Smooth muscle cell (in vitro differentiated cells): ENCODE data around the gene TNRC18. TPM values are rescaled to one million over a fixed set of nuclear protein-coding genes. Genes with fewer than 3 reads are reported as not detected.

ENCODE experiments used
- DNase-seq: peaks from one replicate; lab custom pipeline; 2025; ENCODE audit not compliant: unreplicated experiment; lab: John Stamatoyannopoulos, UW
- H2AFZ ChIP-seq: fragments of 200-600 bp; sonication (generic); 2 replicates; pipeline ENCODE4 v1.6.0; 2016; ENCODE audit warnings: antibody characterized with exemption, low read depth, mild to moderate bottlenecking
- H3F3A ChIP-seq: fragments of 200-600 bp; sonication (generic); 2 replicates; pipeline ENCODE4 v1.6.0; 2017; ENCODE audit warnings: antibody characterized with exemption, low read depth
- H3K27ac ChIP-seq: fragments of 200-600 bp; sonication (generic); 2 replicates; pipeline ENCODE4 v1.5.1; 2016; ENCODE audit warnings: low read depth, mild to moderate bottlenecking
- H3K27me3 ChIP-seq: fragments of 200-600 bp; sonication (generic); 2 replicates; pipeline ENCODE4 v1.6.1; 2016; ENCODE audit warnings: low read depth, mild to moderate bottlenecking
- H3K36me3 ChIP-seq: fragments of 200-600 bp; sonication (generic); 2 replicates; pipeline ENCODE4 v1.5.1; 2016; ENCODE audit warnings: low read depth
- H3K4me1 ChIP-seq: fragments of 200-600 bp; sonication (generic); 2 replicates; pipeline ENCODE4 v1.5.1; 2016; ENCODE audit warnings: low read depth
- H3K4me2 ChIP-seq: fragments of 200-600 bp; sonication (generic); 2 replicates; pipeline ENCODE4 v1.6.0; 2016; ENCODE audit warnings: mild to moderate bottlenecking
- H3K4me3 ChIP-seq: fragments of 200-600 bp; sonication (generic); 2 replicates; pipeline ENCODE4 v1.5.1; 2016; ENCODE audit warnings: mild to moderate bottlenecking
- H3K79me2 ChIP-seq: fragments of 200-600 bp; sonication (generic); 2 replicates; pipeline ENCODE4 v1.6.0; 2016; ENCODE audit warnings: low read depth, mild to moderate bottlenecking
- H3K9ac ChIP-seq: fragments of 200-600 bp; sonication (generic); 2 replicates; pipeline ENCODE4 v1.6.0; 2016; ENCODE audit warnings: low read depth
- H3K9me3 ChIP-seq: fragments of 200-600 bp; sonication (generic); replicated peaks from 2 replicates; pipeline ENCODE4 v1.5.1; 2016; ENCODE audit warnings: low read depth
- H4K20me1 ChIP-seq: fragments of 200-600 bp; sonication (generic); 2 replicates; pipeline ENCODE4 v1.6.0; 2016; ENCODE audit warnings: low read depth
- WGBS: methylation state at CpG from one replicate; pipeline ENCODE4 v1.1.7; 2016; ENCODE audit warnings: low lambda C conversion rate; 5-methylcytosine and 5-hydroxymethylcytosine counted together
- polyA plus RNA-seq: library from polyadenylated mRNA; unstranded; fragments of >200 nt; fragmentation: Nextera tagmentation; extraction: Ambion mirVana; gene quantifications from 2 replicates; pipeline ENCODE4 v1.2.1, GENCODE V29; 2016
- total RNA-seq: library from RNA; depleted of rRNA; stranded (reverse); fragments of >200 nt; gene quantifications from 2 replicates; pipeline ENCODE4 v1.2.3, GENCODE V29; 2014
- TF ChIP-seq, protein P1 (sequence below): fragments of 200-600 bp; sonication (generic); IDR thresholded peaks from 2 replicates; pipeline ENCODE4 v1.5.1; 2017; ENCODE audit warnings: borderline replicate concordance, mild to moderate bottlenecking, antibody characterized with exemption; ENCODE audit not compliant: insufficient read depth, poor library complexity, severe bottlenecking

TNRC18 gene
- total and polyA plus RNA-seq, 2 experiments from 2014 or later = 6.4 to 40.3 TPM

DNA sequence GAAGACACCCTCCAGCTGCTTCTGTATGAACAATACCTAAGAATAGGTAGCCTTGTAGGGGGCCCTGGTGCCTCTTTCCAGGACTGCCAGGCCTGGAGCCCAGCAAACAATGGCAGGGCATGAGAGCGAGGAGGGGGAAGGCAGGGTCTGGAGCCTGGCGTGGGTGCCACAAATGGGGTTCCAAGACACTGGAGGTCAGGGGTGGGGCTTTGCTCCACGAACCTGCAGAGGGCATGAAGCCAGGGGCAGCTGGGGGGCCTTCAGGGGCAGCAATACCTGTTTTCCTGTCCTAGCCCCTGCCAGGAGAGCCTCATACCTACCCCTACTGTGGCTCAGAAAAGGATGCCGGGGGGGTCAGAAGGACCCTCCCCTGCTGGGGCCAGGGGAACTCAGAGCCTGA lies 79.3 kb downstream of the TNRC18 start:
- H3K9ac ChIP-seq = no peak overlapping the region
- no peaks in the 10 kb centered on the region for H3K27me3 ChIP-seq
- no peaks in the 10 kb centered on the region for H3K4me1 ChIP-seq
- peaks cover 10% of the 10 kb centered on the region for H3K9me3 ChIP-seq
- no peak overlapping the region for H3K4me3 ChIP-seq
- WGBS = 95% methylated on average over 4 of the region's 4 CpGs
- no peak overlapping the region for H2AFZ ChIP-seq
- TF ChIP-seq, protein P1, sequence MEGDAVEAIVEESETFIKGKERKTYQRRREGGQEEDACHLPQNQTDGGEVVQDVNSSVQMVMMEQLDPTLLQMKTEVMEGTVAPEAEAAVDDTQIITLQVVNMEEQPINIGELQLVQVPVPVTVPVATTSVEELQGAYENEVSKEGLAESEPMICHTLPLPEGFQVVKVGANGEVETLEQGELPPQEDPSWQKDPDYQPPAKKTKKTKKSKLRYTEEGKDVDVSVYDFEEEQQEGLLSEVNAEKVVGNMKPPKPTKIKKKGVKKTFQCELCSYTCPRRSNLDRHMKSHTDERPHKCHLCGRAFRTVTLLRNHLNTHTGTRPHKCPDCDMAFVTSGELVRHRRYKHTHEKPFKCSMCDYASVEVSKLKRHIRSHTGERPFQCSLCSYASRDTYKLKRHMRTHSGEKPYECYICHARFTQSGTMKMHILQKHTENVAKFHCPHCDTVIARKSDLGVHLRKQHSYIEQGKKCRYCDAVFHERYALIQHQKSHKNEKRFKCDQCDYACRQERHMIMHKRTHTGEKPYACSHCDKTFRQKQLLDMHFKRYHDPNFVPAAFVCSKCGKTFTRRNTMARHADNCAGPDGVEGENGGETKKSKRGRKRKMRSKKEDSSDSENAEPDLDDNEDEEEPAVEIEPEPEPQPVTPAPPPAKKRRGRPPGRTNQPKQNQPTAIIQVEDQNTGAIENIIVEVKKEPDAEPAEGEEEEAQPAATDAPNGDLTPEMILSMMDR = no peak
- DNase-seq = no peak
- H4K20me1 ChIP-seq = peaks cover 25% of the 10 kb centered on the region
- no peak overlapping the region for H3K4me2 ChIP-seq
- H3F3A ChIP-seq = no peaks in the 10 kb centered on the region
- peaks cover 24% of the 10 kb centered on the region for H3K36me3 ChIP-seq
- H3K79me2 ChIP-seq = no peaks in the 10 kb centered on the region
- no peak overlapping the region for H3K27ac ChIP-seq

DNA sequence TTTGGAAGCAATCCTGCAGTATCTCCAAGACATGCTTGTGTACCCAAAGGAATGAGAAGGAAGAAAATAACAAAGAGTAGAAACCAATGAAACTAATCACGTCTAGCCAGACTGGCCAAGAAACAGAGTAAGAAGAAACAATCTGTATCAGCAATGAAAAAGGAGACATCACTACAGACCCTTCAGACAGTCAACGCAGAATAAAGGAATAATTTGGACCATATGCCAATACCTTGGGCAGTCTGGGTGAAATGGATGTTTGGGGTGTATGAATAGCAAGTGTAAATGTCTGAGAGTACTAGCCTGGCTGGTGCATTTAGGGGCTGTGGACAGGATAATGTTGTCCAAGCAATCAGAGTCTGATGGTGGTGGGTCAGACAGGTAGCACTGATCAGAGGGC lies 79.8 kb downstream of the TNRC18 start:
- Histone ChIP-seq H3K36me3 (peaks cover 24% of the 10 kb centered on the region), H3K27me3 (no peaks in the 10 kb centered on the region), H3K4me1 (no peaks in the 10 kb centered on the region), H4K20me1 (peaks cover 22% of the 10 kb centered on the region), H3F3A (no peaks in the 10 kb centered on the region), H3K4me3 (no peak overlapping the region), H2AFZ (no peak overlapping the region), H3K4me2 (no peak overlapping the region), H3K27ac (no peak overlapping the region), H3K9ac (no peak overlapping the region), H3K9me3 (peaks cover 10% of the 10 kb centered on the region), H3K79me2 (no peaks in the 10 kb centered on the region)
- 94% methylated on average over 2 of the region's 2 CpGs for WGBS
- DNase-seq = no peak
- TF ChIP-seq, protein P1 = no peak

DNA sequence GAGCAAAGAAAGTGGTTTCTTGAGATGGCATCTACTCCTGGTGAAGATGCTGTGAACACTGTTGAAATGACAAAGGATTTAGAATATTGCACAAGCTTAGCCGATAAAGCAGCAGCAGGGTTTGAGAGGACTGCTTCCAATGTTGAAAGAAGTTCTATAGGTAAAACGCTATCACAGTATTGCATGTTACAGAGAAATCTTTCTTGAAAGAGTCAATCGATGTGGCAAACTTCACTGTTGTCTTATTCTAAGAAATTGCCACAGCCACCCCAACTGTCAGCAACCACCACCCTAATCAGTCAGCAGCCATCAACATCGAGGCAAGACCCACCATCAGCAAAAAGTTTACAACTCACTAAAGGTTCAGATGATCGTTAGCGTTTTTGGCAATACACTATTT lies 81.0 kb downstream of the TNRC18 start:
- Histone ChIP-seq H3F3A (no peaks in the 10 kb centered on the region), H3K27me3 (no peaks in the 10 kb centered on the region), H3K36me3 (peaks cover 24% of the 10 kb centered on the region), H2AFZ (no peak overlapping the region), H3K4me3 (no peak overlapping the region), H4K20me1 (peaks cover 12% of the 10 kb centered on the region), H3K79me2 (no peaks in the 10 kb centered on the region), H3K4me2 (no peak overlapping the region), H3K4me1 (no peaks in the 10 kb centered on the region), H3K27ac (no peak overlapping the region), H3K9ac (no peak overlapping the region), H3K9me3 (peaks cover 10% of the 10 kb centered on the region)
- over 99% methylated on average over 6 of the region's 6 CpGs for WGBS
- no peak for DNase-seq
- TF ChIP-seq, protein P1 = no peak

DNA sequence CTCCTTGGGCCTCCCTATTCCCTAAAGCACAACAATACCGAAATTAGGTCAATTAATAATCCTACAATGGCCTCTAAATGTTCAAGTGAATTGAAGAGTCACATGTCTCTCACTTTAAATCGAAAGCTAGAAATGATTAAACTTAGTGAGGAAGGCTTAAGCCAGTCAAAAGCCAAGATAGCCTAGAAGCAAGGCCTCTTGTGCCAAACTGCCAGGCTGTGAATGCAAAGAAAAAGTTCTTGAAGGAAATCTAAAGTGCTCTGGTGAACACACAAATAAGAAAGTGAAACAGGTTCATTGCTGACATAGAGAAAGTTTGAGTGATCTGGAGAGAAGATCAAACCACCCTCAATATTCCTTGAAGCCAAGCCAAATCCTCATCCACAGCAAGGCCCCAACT lies 83.7 kb downstream of the TNRC18 start:
- no peak for DNase-seq
- TF ChIP-seq, protein P1 = no peak
- Histone ChIP-seq H4K20me1 (peaks cover 26% of the 10 kb centered on the region), H3K4me2 (no peak overlapping the region), H3K79me2 (peaks cover 10% of the 10 kb centered on the region), H3K36me3 (peaks cover 35% of the 10 kb centered on the region), H3K9me3 (peaks cover 10% of the 10 kb centered on the region), H3K27me3 (no peaks in the 10 kb centered on the region), H2AFZ (no peak overlapping the region), H3K4me1 (no peaks in the 10 kb centered on the region), H3F3A (no peaks in the 10 kb centered on the region), H3K4me3 (no peak overlapping the region), H3K27ac (no peak overlapping the region), H3K9ac (no peak overlapping the region)
- WGBS = 91% methylated on average over 2 of the region's 2 CpGs
